Measurements from ENCODE around the gene ANKRD18A. TPM values are rescaled to one million over a fixed set of nuclear protein-coding genes. Genes with fewer than 3 reads are reported as not detected.
"Not testable (repeated sequence)": the region's sequence is repeated elsewhere in the genome, so short reads cannot be mapped to it uniquely, and the experiment has no call there.

The ANKRD18A gene
- total RNA-seq, 1 experiment from 2014 or later = 3.4 TPM

DNA sequence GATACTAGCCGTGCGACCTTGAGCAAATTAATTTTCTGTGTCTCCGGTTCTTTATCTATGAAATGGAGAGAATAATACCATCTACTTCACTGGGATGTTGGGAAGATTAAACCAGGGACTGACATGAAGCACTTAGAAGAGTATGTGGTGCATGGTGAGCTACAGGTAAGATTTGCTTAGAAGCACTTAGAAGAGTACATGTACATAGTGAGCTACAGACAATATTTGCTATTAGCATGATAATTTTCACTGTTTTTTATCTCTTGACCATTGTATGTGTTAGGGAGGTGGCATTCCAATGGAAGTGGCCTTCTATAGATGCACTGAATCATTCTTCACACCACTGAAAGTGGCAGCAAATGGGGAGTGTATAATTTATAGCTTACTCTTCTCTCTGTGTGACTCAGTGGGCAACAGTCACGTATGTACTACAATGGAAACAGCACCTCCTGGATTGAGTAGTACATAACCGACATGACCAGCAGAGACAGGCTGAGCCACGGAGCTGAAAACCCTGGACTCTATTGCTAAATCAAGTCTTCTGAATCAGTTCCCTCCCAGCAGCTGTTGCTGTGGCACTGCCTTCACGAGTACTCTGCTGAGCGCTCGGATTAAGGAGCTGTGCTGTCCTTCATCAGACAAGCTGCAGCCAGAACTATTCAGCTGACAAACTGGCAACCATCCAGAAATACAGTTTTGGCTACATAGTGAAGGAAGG lies 28.9 kb downstream of the ANKRD18A start:
- ATAC-seq; CTCF ChIA-PET; H2AFZ ChIP-seq (ENCODE audit: low read length); H3K36me3 ChIP-seq (ENCODE audit: low read depth, low read length); H3K9me3 ChIP-seq (ENCODE audit: low read length); H3K9ac ChIP-seq (ENCODE audit: low read length); BruUV-seq (replicated peaks); H3F3A ChIP-seq (ENCODE audit: low read length, unreplicated experiment); H3K9me2 ChIP-seq (replicated peaks; ENCODE audit: low read length); intact Hi-C loops (cut with micrococcal nuclease); H3K27ac ChIP-seq (ENCODE audit: low read length); H3K27me3 ChIP-seq (ENCODE audit: low read length); H3K79me2 ChIP-seq (ENCODE audit: low read length); H3K4me2 ChIP-seq (ENCODE audit: low read length); POLR2A ChIA-PET (ENCODE audit: unreplicated experiment); H3K4me3 ChIP-seq (ENCODE audit: low read length); H4K20me1 ChIP-seq (ENCODE audit: low read length); DNase-seq: not testable (repeated sequence)
- H3K4me1 ChIP-seq (ENCODE audit: insufficient read depth, low read length) = peaks cover 11% of the 10 kb centered on the region

DNA sequence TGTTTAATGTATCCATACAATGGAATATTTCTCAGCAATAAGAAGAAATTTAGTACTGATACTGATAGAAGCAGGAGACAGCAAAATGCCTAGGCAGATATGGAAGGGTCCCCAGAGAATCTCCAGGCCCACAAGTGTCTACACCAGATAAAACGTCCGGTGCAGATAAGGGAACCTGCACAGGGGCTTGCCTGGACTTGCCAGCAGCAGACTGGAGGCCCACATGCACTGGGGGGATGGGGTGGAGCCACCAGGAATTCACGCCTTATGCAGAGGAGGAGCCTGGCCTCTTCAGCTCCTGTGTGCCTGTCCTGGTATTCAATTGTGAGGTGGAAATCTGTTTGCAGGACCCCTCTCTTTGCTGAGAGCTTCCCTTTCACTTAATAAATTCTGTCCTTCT lies 36.6 kb downstream of the ANKRD18A start:
- CTCF ChIA-PET; H3K27me3 ChIP-seq (ENCODE audit: low read length); H3K79me2 ChIP-seq (ENCODE audit: low read length); H3K36me3 ChIP-seq (ENCODE audit: low read depth, low read length); H2AFZ ChIP-seq (ENCODE audit: low read length); H3F3A ChIP-seq (ENCODE audit: low read length, unreplicated experiment); H3K27ac ChIP-seq (ENCODE audit: low read length); H3K4me2 ChIP-seq (ENCODE audit: low read length); H3K9ac ChIP-seq (ENCODE audit: low read length); intact Hi-C loops (cut with micrococcal nuclease); DNase-seq; POLR2A ChIA-PET (ENCODE audit: unreplicated experiment); H4K20me1 ChIP-seq (ENCODE audit: low read length); H3K4me3 ChIP-seq (ENCODE audit: low read length); H3K4me1 ChIP-seq (ENCODE audit: insufficient read depth, low read length); BruUV-seq (replicated peaks); ATAC-seq; H3K9me2 ChIP-seq (replicated peaks; ENCODE audit: low read length); H3K9me3 ChIP-seq (ENCODE audit: low read length): not testable (repeated sequence)

DNA sequence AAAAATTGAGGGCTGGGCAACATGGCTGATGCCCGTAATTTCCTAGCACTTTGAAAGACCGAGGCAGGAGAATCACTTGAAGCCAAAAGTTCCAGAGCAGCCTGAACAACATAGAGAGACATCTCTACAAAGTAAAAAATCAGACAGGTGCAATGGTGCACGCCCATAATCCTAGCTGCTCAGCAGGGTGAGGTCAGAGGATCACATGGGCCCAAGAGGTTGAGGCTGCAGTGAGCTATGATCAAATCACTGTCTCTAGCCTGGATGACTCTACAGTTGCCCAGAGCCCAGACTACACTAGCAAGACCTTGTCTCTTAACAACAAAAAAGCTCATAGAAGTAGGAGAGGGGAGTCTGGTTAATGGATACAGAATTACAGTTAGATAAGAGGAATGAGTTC lies 40.3 kb downstream of the ANKRD18A start:
- H3K9me3 ChIP-seq (ENCODE audit: low read length); H3K27me3 ChIP-seq (ENCODE audit: low read length); H3K4me3 ChIP-seq (ENCODE audit: low read length); H3K4me2 ChIP-seq (ENCODE audit: low read length); intact Hi-C loops (cut with micrococcal nuclease); POLR2A ChIA-PET (ENCODE audit: unreplicated experiment); H3K9ac ChIP-seq (ENCODE audit: low read length); H3K9me2 ChIP-seq (replicated peaks; ENCODE audit: low read length); H4K20me1 ChIP-seq (ENCODE audit: low read length); H3K27ac ChIP-seq (ENCODE audit: low read length); CTCF ChIA-PET; H3K36me3 ChIP-seq (ENCODE audit: low read depth, low read length); H3K4me1 ChIP-seq (ENCODE audit: insufficient read depth, low read length); H2AFZ ChIP-seq (ENCODE audit: low read length); H3F3A ChIP-seq (ENCODE audit: low read length, unreplicated experiment); BruUV-seq (replicated peaks); ATAC-seq; H3K79me2 ChIP-seq (ENCODE audit: low read length); DNase-seq: not testable (repeated sequence)

DNA sequence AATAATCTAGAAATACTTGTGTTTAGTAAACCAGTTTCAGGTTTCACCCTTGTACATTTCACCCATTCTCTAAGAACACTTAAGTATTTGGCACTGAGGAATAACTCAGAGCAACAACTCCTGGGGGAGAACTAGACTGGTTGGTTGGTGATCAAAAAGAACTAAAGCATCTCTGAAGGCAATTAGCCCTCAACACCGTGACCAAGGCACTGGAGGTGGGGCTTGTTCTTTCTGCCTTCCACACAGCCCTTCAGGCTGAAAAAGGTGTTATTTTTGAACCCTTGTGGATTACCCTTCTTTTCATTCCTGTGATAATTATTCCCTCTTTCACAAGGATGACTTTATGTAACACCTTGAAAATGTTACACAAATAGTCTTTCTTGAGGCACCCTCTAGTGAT lies 44.2 kb downstream of the ANKRD18A start:
- H4K20me1 ChIP-seq (ENCODE audit: low read length); H3K27ac ChIP-seq (ENCODE audit: low read length); H3K27me3 ChIP-seq (ENCODE audit: low read length); H2AFZ ChIP-seq (ENCODE audit: low read length); CTCF ChIA-PET; ATAC-seq; H3K9me2 ChIP-seq (replicated peaks; ENCODE audit: low read length); H3K79me2 ChIP-seq (ENCODE audit: low read length); H3K4me2 ChIP-seq (ENCODE audit: low read length); H3K9ac ChIP-seq (ENCODE audit: low read length); H3K4me1 ChIP-seq (ENCODE audit: insufficient read depth, low read length); DNase-seq; H3K36me3 ChIP-seq (ENCODE audit: low read depth, low read length); POLR2A ChIA-PET (ENCODE audit: unreplicated experiment); intact Hi-C loops (cut with micrococcal nuclease); H3K9me3 ChIP-seq (ENCODE audit: low read length); BruUV-seq (replicated peaks); H3K4me3 ChIP-seq (ENCODE audit: low read length); H3F3A ChIP-seq (ENCODE audit: low read length, unreplicated experiment): not testable (repeated sequence)

DNA sequence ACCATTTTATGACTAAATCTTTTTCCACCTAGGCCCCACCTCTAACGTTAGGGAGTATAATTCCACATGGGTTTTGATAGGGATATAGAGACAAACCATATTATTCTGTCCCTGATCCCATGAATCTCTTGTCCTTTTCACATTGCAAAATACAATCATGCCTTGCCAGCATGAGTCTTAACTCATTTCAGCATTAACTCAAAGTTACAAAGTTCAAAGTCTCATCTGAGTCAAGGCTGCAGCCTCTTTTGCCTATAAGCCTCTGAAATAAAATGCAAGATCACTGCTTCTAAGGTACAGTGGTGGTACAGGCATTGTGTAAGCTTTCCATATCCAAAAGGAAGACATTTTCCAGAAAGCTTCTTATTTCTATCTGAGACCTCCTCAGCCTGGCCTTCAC lies 54.3 kb downstream of the ANKRD18A start:
- CTCF ChIA-PET; ATAC-seq; H3K9ac ChIP-seq (ENCODE audit: low read length); H3K79me2 ChIP-seq (ENCODE audit: low read length); BruUV-seq (replicated peaks); POLR2A ChIA-PET (ENCODE audit: unreplicated experiment); DNase-seq; H4K20me1 ChIP-seq (ENCODE audit: low read length); H3K4me3 ChIP-seq (ENCODE audit: low read length); H3K36me3 ChIP-seq (ENCODE audit: low read depth, low read length); H3K27ac ChIP-seq (ENCODE audit: low read length); H3F3A ChIP-seq (ENCODE audit: low read length, unreplicated experiment); H3K27me3 ChIP-seq (ENCODE audit: low read length); H3K9me2 ChIP-seq (replicated peaks; ENCODE audit: low read length); H3K9me3 ChIP-seq (ENCODE audit: low read length); H3K4me1 ChIP-seq (ENCODE audit: insufficient read depth, low read length); H3K4me2 ChIP-seq (ENCODE audit: low read length); intact Hi-C loops (cut with micrococcal nuclease); H2AFZ ChIP-seq (ENCODE audit: low read length): not testable (repeated sequence)

DNA sequence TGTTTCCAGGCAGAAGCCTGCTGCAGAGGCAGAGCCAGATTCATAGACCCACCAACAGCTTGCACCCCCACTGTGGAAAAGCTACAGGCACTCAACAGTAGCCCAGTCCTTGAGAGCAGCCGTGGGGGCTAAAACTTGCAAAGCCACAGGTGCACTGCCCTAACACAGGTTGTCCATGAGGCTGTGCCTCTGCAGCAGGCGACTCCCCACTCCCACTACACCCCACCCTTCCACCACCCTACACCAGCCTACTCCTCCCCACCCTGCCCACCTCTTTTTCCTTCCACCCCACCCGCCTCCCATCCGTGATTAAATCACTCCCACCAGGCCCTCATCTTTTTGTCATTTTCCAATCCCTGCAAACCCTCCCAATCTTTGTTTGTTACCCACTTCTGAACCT lies 55.2 kb downstream of the ANKRD18A start:
- H3K27me3 ChIP-seq (ENCODE audit: low read length); H3K9me2 ChIP-seq (replicated peaks; ENCODE audit: low read length); H3K4me2 ChIP-seq (ENCODE audit: low read length); H2AFZ ChIP-seq (ENCODE audit: low read length); H4K20me1 ChIP-seq (ENCODE audit: low read length); H3K9ac ChIP-seq (ENCODE audit: low read length); POLR2A ChIA-PET (ENCODE audit: unreplicated experiment); DNase-seq; CTCF ChIA-PET; H3K4me3 ChIP-seq (ENCODE audit: low read length); H3K27ac ChIP-seq (ENCODE audit: low read length); H3K9me3 ChIP-seq (ENCODE audit: low read length); intact Hi-C loops (cut with micrococcal nuclease); H3K36me3 ChIP-seq (ENCODE audit: low read depth, low read length); BruUV-seq (replicated peaks); H3F3A ChIP-seq (ENCODE audit: low read length, unreplicated experiment); H3K4me1 ChIP-seq (ENCODE audit: insufficient read depth, low read length); H3K79me2 ChIP-seq (ENCODE audit: low read length); ATAC-seq: not testable (repeated sequence)

DNA sequence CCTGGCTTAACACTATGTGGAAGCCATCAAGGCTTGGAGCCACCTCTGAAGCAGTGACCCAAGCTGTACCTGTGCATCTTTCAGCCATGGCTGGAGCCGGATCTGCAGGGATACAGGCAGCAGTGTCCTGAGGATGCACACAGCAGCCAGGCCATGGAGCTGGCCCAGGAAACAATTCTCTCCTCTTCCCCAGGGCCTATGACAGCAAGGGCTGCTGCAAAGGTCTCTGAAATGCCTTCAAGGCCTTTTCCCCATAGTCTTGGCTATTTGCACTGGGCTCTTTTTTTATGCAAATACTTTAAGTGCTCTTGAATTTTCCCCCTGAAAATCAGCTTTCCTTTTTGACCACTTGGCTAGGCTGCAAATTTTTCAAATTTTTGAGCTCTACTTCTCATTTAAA lies 56.5 kb downstream of the ANKRD18A start:
- ATAC-seq; H3K9ac ChIP-seq (ENCODE audit: low read length); POLR2A ChIA-PET (ENCODE audit: unreplicated experiment); H3K4me3 ChIP-seq (ENCODE audit: low read length); H3K79me2 ChIP-seq (ENCODE audit: low read length); H2AFZ ChIP-seq (ENCODE audit: low read length); H3K27me3 ChIP-seq (ENCODE audit: low read length); BruUV-seq (replicated peaks); H3K27ac ChIP-seq (ENCODE audit: low read length); H3K4me1 ChIP-seq (ENCODE audit: insufficient read depth, low read length); intact Hi-C loops (cut with micrococcal nuclease); H4K20me1 ChIP-seq (ENCODE audit: low read length); H3K36me3 ChIP-seq (ENCODE audit: low read depth, low read length); H3K9me2 ChIP-seq (replicated peaks; ENCODE audit: low read length); DNase-seq; H3K4me2 ChIP-seq (ENCODE audit: low read length); CTCF ChIA-PET; H3K9me3 ChIP-seq (ENCODE audit: low read length); H3F3A ChIP-seq (ENCODE audit: low read length, unreplicated experiment): not testable (repeated sequence)

All from PC-3 (cell line).